ENCODE data around the gene CATSPERE. TPM values are rescaled to one million over a fixed set of nuclear protein-coding genes. Genes with fewer than 3 reads are reported as not detected.
A peak's percentile ranks its signal among the peaks of the same experiment; 100 is the strongest.

Gene CATSPERE
- polyA plus RNA-seq, 6 donors from 2014 or later, result 0.16 to 1.5 (median 0.91) TPM

GRCh38 chr1:244633140-244633539 is 172.1 kb downstream of the CATSPERE start:
- peaks cover 0 to 8% (median 0%) of the 10 kb centered on the region in 7 donors for H3K9me3 Mint-ChIP-seq
- ATAC-seq (ENCODE audit: low read depth in 2 of 2) (no peak), DNase-seq (no peak)
- no peaks in the 10 kb centered on the region for H3K4me1 Mint-ChIP-seq
- H3K4me3 Mint-ChIP-seq, result no peak overlapping the region
- H3K27me3 Mint-ChIP-seq, result peaks cover 0 to 8% (median 7%) of the 10 kb centered on the region in 3 donors
- no peak overlapping the region for H3K27ac Mint-ChIP-seq
- no peaks in the 10 kb centered on the region for H3K36me3 Mint-ChIP-seq

DNA sequence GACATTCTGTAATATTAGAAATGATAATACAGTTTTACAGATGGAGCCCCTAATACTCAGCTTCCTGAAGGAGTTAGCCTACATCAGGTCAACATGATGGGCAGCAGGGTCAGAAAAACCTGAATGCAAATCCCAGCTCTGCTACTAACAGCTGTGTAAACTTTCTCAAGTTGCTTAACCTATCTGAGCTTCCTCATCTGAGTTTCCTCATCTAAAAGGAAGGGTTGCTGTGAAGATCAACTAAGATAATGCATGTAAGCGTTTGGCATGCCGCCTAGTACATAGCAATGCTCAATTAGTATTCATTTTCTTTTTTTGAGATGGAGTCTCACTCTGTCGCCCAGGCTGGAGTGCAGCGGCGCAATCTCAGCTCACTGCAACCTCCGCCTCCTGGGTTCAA is 173.5 kb downstream of the CATSPERE start:
- no peaks in the 10 kb centered on the region for H3K36me3 Mint-ChIP-seq
- DNase-seq (no peak), ATAC-seq (ENCODE audit: low read depth in 2 of 2) (no peak)
- no peaks in the 10 kb centered on the region for H3K4me1 Mint-ChIP-seq
- peaks cover 0 to 4% (median 0%) of the 10 kb centered on the region in 3 donors for H3K27me3 Mint-ChIP-seq
- no peak overlapping the region for H3K27ac Mint-ChIP-seq
- peaks cover 0 to 8% (median 0%) of the 10 kb centered on the region in 7 donors for H3K9me3 Mint-ChIP-seq
- H3K4me3 Mint-ChIP-seq, result no peak overlapping the region

GRCh38 chr1:244636488-244637259 is 175.6 kb downstream of the CATSPERE start:
- DNase-seq, result no peak
- Mint-ChIP-seq H3K9me3 (peaks cover 0 to 4% (median 0%) of the 10 kb centered on the region in 7 donors), H3K4me3 (no peak overlapping the region), H3K27ac (no peak overlapping the region), H3K4me1 (no peaks in the 10 kb centered on the region), H3K36me3 (no peaks in the 10 kb centered on the region), H3K27me3 (peaks cover 2 to 4% (median 3%) of the 10 kb centered on the region in 3 donors)
- ATAC-seq (ENCODE audit: low read depth in 2 of 2), result no peak

DNA sequence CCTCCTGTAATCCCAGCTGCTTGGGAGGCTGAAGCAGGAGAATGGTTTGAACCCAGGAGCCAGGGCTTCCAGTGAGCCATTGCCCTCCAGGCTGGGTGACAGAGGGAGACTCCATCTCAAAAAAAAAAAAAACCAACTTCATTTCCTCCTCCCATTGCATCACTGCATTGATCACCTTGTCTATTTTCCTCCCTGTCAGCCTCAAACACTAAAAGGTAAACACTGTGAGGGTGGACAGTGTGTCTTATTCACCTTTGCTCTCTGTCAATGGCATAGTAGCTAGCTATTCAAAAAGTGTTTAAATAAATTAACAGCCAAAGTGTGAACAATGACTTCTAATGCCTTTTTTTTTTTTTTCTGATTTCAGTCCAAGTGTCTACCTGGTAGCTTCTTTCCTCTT is 178.5 kb downstream of the CATSPERE start:
- H3K36me3 Mint-ChIP-seq, result no peaks in the 10 kb centered on the region

GRCh38 chr1:244640917-244641316 is 179.8 kb downstream of the CATSPERE start:
- Mint-ChIP-seq H3K36me3 (no peaks in the 10 kb centered on the region), H3K27ac (no peak overlapping the region), H3K27me3 (peaks cover 10 to 14% (median 10%) of the 10 kb centered on the region in 3 donors), H3K9me3 (no peaks in the 10 kb centered on the region), H3K4me3 (no peak overlapping the region), H3K4me1 (no peaks in the 10 kb centered on the region)
- ATAC-seq (ENCODE audit: low read depth in 2 of 2) (no peak), DNase-seq (no peak)

More for the DNA sequence above, 178.5 kb downstream of the CATSPERE start:
- Mint-ChIP-seq H3K27me3 (peaks cover 10 to 11% (median 10%) of the 10 kb centered on the region in 3 donors), H3K4me3 (no peak overlapping the region), H3K4me1 (no peaks in the 10 kb centered on the region), H3K27ac (no peak overlapping the region), H3K9me3 (no peaks in the 10 kb centered on the region)
- DNase-seq (no peak), ATAC-seq (ENCODE audit: low read depth in 2 of 2) (no peak)

DNA sequence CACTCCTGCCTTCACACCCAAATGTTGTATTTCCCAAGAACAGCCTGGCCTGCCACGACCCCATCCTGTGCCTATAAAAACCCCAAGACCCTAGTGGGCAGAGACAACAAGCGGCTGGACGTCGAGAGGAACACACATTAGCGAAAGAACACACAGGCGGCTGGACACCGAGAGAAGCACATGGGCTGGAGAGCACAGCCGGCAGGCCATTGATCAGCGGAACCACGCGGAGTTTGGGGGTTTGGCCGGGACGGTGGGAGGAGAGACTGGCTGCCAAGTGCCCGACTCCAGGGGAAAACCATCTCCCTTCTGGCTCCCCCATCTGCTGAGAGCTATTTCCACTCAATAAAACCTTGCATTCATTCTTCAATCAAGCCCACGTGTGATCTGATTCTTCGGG is 181.5 kb downstream of the CATSPERE start:
- ATAC-seq (ENCODE audit: low read depth in 2 of 2), result no peak
- no peak for DNase-seq
- Mint-ChIP-seq H3K4me1 (no peaks in the 10 kb centered on the region), H3K27me3 (peaks cover 10 to 14% (median 10%) of the 10 kb centered on the region in 3 donors), H3K9me3 (no peaks in the 10 kb centered on the region), H3K27ac (peak overlapping the region in 1 of 6 donors; percentile 16), H3K36me3 (no peaks in the 10 kb centered on the region), H3K4me3 (no peak overlapping the region)

DNA sequence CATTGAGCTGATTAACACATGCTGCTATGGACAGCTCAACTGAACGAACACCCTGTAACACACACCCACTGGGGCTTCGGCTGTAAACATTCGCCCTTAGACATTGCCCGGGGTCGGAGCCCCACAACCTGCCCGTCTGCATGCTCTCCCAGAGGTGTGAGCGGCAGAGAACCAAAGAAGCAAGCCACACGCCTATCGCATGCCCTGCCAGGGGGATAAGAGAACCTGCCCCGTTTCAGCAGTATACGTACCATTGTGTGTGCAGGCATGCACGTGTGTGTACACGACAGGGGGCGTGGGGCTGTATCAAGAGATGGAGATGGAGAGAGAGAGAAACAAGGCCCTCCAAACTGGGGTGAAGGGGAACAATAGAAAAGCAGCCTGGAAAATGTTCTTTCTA is 181.9 kb downstream of the CATSPERE start:
- DNase-seq (no peak), ATAC-seq (ENCODE audit: low read depth in 2 of 2) (no peak)
- H3K4me1 Mint-ChIP-seq, result no peaks in the 10 kb centered on the region
- peak overlapping the region in 1 of 6 donors; percentile 19 for H3K27ac Mint-ChIP-seq
- no peaks in the 10 kb centered on the region for H3K9me3 Mint-ChIP-seq
- peaks cover 10 to 14% (median 10%) of the 10 kb centered on the region in 3 donors for H3K27me3 Mint-ChIP-seq
- H3K36me3 Mint-ChIP-seq, result no peaks in the 10 kb centered on the region
- no peak overlapping the region for H3K4me3 Mint-ChIP-seq

- ATAC-seq (ENCODE audit: low read depth in 2 of 2), result no peak
- Mint-ChIP-seq H3K36me3 (no peaks in the 10 kb centered on the region), H3K27me3 (peaks cover 10 to 14% (median 10%) of the 10 kb centered on the region in 3 donors), H3K9me3 (peaks cover 0 to 2% (median 0%) of the 10 kb centered on the region in 7 donors), H3K27ac (no peak overlapping the region), H3K4me3 (no peak overlapping the region), H3K4me1 (no peaks in the 10 kb centered on the region)
- DNase-seq, result no peak
These were observed 184.3 kb downstream of the CATSPERE start for GRCh38 chr1:244645414-244645813.

DNA sequence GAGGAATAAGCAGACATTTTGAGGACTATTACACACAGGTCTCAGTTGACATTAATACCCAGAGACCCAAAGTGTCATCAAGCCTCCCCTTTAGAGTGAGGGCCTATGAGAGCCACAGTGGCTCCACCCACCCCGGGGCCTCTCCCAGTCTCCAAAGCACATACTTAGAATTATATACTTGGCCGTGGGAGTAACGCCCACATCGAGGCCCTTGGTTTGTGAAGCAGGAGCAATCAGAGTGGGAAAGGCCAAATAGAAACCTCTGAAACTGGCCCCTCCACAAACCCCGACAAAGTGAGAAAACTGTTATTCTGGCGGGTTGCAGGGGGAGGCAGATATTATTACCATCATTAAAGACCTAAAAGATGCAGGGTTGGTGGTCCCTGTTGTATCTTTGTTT is 184.8 kb downstream of the CATSPERE start:
- Mint-ChIP-seq H3K27ac (no peak overlapping the region), H3K36me3 (no peaks in the 10 kb centered on the region), H3K4me3 (no peak overlapping the region), H3K9me3 (peaks cover 0 to 2% (median 0%) of the 10 kb centered on the region in 7 donors), H3K4me1 (no peaks in the 10 kb centered on the region), H3K27me3 (peaks cover 10 to 14% (median 10%) of the 10 kb centered on the region in 3 donors)
- ATAC-seq (ENCODE audit: low read depth in 2 of 2) (no peak), DNase-seq (no peak)

DNA sequence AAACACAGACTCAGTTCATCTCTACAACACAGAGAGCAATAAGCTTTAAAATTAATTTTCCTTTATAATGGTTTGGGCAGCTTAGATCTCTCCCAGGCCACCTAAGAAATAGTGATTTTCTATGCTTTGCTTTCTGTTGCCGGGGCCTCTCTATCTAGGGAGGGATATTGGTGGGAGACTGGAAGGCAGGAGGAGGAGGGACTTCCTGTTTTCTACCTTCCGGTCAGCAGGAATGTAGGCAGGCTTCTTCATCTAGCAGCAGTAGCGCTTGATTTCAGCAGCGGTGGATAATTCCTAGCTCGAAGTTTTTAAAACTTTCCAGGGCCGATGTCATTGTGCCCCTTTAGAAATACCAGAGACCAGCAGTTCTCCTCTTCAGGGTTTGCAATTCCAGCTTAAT is 186.7 kb downstream of the CATSPERE start:
- H3K9me3 Mint-ChIP-seq, result peaks cover 0 to 2% (median 0%) of the 10 kb centered on the region in 7 donors
- ATAC-seq (ENCODE audit: low read depth in 2 of 2), result no peak
- peaks cover 8 to 11% (median 11%) of the 10 kb centered on the region in 3 donors for H3K4me1 Mint-ChIP-seq
- DNase-seq, result no peak
- no peak overlapping the region for H3K4me3 Mint-ChIP-seq
- no peak overlapping the region for H3K27ac Mint-ChIP-seq
- peaks cover 0 to 3% (median 0%) of the 10 kb centered on the region in 3 donors for H3K27me3 Mint-ChIP-seq
- H3K36me3 Mint-ChIP-seq, result no peaks in the 10 kb centered on the region

DNA sequence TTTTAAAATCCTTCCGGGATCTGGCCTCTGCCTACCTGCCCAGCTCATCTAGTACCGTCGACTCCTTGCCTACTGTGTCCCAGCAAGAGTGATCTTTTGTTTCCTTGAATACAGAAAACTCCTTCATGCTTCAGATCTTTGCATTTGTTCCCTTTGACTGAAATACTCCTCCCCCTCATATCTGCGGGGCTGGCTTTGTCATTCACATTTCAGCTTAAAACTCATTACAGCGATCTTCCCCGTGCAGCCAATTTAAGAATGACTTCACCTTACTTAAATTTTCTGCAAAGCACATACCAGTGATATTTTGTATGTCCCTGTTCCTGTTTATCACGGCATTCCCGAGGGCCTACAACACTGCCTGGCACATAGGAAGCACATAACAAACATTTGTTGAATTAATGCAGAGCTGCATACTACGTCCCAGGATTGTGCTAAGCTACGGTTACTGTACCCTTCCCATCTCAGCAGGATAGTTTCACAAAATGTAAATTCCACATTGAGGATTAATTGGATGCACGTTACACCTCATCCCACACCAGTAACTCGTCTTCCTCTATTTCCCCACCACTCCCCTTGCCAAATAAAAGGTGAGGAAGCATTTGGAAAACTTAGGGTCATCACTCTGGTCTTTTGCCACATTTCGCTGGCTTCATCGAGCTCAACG is 191.0 kb downstream of the CATSPERE start:
- Mint-ChIP-seq H3K4me1 (peaks cover 12 to 16% (median 12%) of the 10 kb centered on the region in 3 donors), H3K27me3 (no peaks in the 10 kb centered on the region), H3K9me3 (peaks cover 0 to 2% (median 0%) of the 10 kb centered on the region in 7 donors), H3K36me3 (peaks cover 0 to 2% of the 10 kb centered on the region in 2 donors), H3K4me3 (peak overlapping the region in 4 of 8 donors; percentile 91 to 93 (median 92)), H3K27ac (peak overlapping the region in 4 of 6 donors; percentile 68 to 95 (median 92))
- ATAC-seq (ENCODE audit: low read depth in 2 of 2) (no peak), DNase-seq (no peak)

DNA sequence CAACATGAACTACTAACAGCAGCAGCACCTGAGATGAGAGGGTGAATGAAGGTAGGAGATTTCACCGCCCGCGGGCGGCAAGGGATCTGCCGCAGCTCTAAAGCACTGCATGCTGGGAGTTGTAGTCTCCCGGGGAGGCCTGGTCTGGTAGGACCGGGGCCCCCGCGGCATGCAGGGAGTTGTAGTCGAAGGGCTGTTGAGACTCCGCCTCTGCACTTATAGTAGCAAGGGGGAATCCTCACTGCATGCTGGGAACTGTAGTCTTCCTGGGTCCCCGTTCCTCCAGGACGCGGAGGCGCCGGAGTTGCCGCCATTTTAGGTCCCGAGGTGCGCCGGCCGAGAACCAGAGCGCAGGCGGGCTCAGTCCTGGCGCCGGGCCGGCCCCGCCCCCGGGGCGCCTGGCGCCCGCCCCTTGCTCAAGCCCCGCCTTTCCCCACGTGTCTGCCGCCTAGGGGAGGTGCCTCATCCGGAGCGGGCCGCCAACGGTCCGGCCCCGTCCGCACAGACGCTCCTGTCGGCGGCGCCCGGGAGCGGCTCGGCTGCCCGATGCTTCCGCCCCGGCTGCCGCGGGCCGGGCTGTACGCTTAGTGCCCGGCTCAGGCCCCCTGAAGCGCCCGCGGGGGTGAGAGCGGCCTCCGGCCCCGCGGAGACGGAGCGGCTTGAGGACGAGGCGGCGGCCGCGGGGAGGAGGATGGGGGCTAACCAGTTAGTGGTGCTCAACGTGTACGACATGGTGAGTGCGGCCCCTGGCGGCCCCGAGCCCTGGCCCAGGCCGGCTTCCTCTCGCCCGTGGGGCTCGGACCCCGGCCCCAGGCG is 191.8 kb downstream of the CATSPERE start, which contains the start of gene DESI2:
Gene DESI2, plus strand, starts transcription at position 504 of the 816 bp plus-strand sequence. Its CDS starts 188 bp downstream, at position 692.
- Mint-ChIP-seq H3K27ac (peak within 1 kb of the TSS in 4 of 6 donors; percentile 68 to 95 (median 92)), H3K4me1 (peaks cover 18 to 20% (median 18%) of the 10 kb centered on the region in 3 donors), H3K27me3 (no peaks in the 10 kb centered on the region), H3K4me3 (peak within 1 kb of the TSS in 4 of 8 donors; percentile 91 to 93 (median 92)), H3K36me3 (peaks cover 0 to 10% of the 10 kb centered on the region in 2 donors), H3K9me3 (peaks cover 0 to 2% (median 0%) of the 10 kb centered on the region in 7 donors)
- ATAC-seq (ENCODE audit: low read depth in 2 of 2) (peak; percentile 84 to 85), DNase-seq (peak; percentile 98)
